Measurements from ENCODE around the gene ZNF529. TPM values are rescaled to one million over a fixed set of nuclear protein-coding genes. Genes with fewer than 3 reads are reported as not detected.
"Not testable (repeated sequence)": the region's sequence is repeated elsewhere in the genome, so short reads cannot be mapped to it uniquely, and the experiment has no call there.

Gene ZNF529
- total RNA-seq (2014; rRNA removed; shearing (Covaris generic); ENCODE audit: low replicate concordance), result 6.7 and 8.5 TPM in 2 replicates

GRCh38 chr19:36573020-36573894 is at the start of gene ZNF529:
Gene ZNF529 (minus strand): TSS chr19:36573292. CDS start chr19:36572346, 946 bp downstream.
- peak; percentile 93 for DNase-seq (ENCODE audit: low read depth)
- in situ Hi-C loops (cut with HindIII; ENCODE audit: low pct_unique_long_range_greater_than_20kb, low sequenced_read_pairs), result no loop called here

- in situ Hi-C loops (cut with HindIII; ENCODE audit: low pct_unique_long_range_greater_than_20kb, low sequenced_read_pairs), result no loop called here
- no peak for DNase-seq (ENCODE audit: low read depth)
Measured at GRCh38 chr19:36605877-36606478, 32.9 kb upstream of the ZNF529 start.

DNA sequence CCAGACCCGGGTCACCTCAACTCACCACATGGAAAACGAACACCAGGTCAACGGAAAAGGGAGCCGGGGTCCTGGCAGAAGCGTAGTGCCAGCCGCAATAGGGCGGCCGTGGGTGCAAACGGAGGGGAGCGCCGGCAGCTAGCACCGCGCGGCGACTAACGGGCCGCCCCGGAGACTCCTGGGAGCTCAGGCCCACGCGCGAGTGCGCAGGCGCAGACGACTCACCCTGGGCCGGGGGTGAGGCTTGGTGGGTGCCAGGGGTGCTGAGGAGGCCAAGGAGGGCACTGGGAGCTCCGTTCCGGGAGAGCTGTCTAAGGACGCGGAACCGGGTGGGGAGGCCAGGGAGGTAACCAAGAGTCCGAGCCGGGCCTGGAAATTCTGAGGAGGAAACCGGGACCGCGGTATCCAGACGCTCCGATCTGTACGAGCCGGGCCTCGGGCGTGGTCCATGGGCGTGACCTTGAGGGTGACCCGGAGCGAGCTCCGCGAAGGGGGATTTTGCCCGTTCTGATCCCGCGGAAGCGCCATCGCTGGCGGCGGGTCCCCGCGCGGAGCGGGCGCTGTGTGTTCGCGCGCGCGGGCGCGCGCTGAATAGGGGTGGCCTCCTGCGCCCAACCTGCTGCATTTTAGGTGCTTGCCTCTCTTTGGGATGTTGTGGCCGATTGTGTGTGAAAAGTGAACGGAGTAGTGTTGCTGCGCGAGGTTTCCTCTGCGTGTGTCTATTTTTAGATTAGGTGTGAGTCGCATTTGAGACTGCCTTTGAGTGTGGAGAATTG is 32.2 kb upstream of the ZNF529 start, which contains the start of gene ZNF382:
ZNF382 (plus strand) TSS at position 213 of the 776 bp plus-strand sequence. CDS start 4,602 bp downstream, outside the sequence.
- in situ Hi-C loops (cut with HindIII; ENCODE audit: low pct_unique_long_range_greater_than_20kb, low sequenced_read_pairs), result no loop called here
- peak; percentile 62 for DNase-seq (ENCODE audit: low read depth)

DNA sequence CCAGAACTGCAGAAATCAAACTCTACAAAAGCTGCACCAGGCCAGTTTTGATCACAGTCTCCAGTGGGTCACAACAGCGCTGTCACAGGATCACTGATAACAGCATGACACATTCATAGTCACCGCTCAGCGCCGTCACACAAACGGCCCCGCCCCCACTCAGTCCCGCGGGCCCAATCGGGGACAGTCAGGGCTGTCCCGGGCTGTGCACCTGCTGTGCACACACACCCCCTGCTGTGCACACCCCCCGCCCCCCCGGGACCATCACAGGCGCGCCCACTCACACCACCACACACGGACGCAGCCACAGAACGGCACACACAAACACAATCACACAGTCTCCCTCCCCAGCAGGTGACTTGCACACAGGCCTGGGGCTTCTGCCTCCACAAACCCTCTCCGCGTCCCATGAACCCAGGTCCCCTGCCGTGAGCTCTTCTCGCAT is 31.6 kb upstream of the ZNF529 start:
- DNase-seq (ENCODE audit: low read depth), result peak; percentile 59
- in situ Hi-C loops (cut with HindIII; ENCODE audit: low pct_unique_long_range_greater_than_20kb, low sequenced_read_pairs), result no loop called here

GRCh38 chr19:36602681-36603080 is 29.6 kb upstream of the ZNF529 start:
- in situ Hi-C loops (cut with HindIII; ENCODE audit: low pct_unique_long_range_greater_than_20kb, low sequenced_read_pairs); DNase-seq (ENCODE audit: low read depth): not testable (repeated sequence)

GRCh38 chr19:36579255-36579654 is 6.2 kb upstream of the ZNF529 start:
- DNase-seq (ENCODE audit: low read depth), result no peak
- in situ Hi-C loops (cut with HindIII; ENCODE audit: low pct_unique_long_range_greater_than_20kb, low sequenced_read_pairs), result no loop called here

DNA sequence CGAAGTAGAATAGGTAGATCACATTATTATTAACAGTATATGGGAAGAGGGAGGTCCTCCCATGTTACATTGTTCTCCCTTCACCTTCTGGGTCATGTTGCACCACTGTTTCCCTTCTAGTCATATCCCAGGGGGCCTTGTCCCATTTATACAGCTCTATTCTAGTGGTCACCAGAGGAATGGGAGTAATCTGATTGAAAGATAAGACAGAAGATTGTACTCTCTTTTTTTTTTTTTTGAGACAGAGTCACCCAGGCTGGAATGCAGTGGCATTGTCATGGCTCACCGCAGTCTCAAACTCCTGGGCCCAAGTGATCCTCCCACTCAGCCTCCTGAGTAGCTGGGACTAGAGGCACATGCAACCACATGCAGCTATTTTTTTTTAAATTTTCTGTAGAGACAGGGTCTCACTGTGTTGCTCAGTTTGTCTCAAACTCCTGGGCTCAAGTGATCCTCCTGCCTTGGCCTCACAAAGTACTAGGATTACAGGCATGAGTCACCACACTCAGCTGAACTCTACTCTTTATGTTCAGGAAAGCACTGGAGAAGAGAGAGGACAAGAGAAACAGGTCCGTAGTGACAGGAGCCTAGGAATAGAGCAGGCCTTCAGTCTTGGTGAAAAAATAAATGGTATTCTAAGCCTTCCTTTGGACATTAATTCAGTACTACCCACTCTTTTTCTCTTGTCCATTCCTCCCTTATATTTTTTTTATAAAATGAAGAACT is 4.3 kb upstream of the ZNF529 start:
- no peak for DNase-seq (ENCODE audit: low read depth)
- in situ Hi-C loops (cut with HindIII; ENCODE audit: low pct_unique_long_range_greater_than_20kb, low sequenced_read_pairs), result no loop called here

DNA sequence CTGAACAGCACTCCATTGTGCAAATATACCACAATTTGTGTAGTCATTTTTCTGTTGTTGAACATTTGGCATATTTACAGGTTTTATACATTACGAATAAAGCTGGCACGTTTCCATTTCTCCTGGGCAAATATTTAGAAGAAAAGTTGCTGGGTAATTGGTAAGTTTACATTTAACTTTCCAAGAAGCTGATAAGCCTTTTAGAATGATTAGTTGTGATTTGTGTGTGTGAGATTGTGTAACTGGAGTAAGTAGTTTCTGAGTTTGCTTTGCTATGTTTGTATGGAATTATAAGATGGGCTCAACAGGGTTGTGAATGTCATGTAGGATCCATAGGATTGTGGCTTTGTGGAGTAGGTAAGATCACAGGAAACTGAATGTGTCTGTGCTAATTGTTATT is 1.6 kb upstream of the ZNF529 start:
- no peak for DNase-seq (ENCODE audit: low read depth)
- in situ Hi-C loops (cut with HindIII; ENCODE audit: low pct_unique_long_range_greater_than_20kb, low sequenced_read_pairs), result no loop called here

DNA sequence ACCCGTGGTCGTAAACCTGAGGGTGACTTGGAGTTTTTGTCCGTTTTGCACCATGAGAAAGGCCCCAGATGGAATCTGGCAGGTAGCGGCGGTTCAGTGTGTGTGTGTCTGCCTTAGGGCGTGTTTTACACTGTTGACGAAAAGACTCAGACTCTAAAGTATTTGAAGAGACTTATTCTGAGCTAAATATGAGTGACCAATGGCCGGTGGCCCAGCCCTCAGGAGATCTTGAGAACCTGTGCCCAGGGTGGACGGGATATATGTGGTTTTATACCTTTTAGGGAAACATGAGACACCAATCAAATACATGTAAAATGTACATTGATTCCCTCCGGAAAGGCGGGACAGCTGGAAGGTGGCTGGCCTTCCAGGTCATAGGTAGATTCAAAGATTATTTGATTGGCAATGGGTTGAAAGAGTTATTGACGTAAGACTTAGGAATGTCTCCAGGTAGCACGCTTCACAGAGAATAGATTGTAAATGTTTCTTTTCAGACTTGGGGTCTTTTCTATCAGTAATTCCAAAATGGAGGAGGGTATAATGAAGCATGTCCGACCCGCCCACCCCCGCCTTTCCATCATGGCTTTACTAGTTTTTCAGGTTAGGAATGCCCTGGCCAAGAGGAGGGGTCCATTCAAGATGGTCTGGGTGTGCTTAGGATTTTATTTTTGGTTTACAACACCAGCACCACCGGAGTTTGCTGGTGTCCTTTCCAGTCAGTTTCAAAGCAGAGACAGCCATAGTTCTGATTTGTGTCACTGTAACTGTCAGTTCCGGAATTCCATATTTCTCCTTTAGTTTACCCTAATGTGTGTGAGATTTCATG is 1.0 kb upstream of the ZNF529 start:
- DNase-seq (ENCODE audit: low read depth), result peak; percentile 50
- in situ Hi-C loops (cut with HindIII; ENCODE audit: low pct_unique_long_range_greater_than_20kb, low sequenced_read_pairs), result no loop called here

GRCh38 chr19:36572593-36573019 is 486 bp downstream of the ZNF529 start:
- in situ Hi-C loops (cut with HindIII; ENCODE audit: low pct_unique_long_range_greater_than_20kb, low sequenced_read_pairs), result no loop called here
- no peak for DNase-seq (ENCODE audit: low read depth)

GRCh38 chr19:36564391-36564790 is 8.7 kb downstream of the ZNF529 start:
- no peak for DNase-seq (ENCODE audit: low read depth)
- in situ Hi-C loops (cut with HindIII; ENCODE audit: low pct_unique_long_range_greater_than_20kb, low sequenced_read_pairs), result no loop called here

DNA sequence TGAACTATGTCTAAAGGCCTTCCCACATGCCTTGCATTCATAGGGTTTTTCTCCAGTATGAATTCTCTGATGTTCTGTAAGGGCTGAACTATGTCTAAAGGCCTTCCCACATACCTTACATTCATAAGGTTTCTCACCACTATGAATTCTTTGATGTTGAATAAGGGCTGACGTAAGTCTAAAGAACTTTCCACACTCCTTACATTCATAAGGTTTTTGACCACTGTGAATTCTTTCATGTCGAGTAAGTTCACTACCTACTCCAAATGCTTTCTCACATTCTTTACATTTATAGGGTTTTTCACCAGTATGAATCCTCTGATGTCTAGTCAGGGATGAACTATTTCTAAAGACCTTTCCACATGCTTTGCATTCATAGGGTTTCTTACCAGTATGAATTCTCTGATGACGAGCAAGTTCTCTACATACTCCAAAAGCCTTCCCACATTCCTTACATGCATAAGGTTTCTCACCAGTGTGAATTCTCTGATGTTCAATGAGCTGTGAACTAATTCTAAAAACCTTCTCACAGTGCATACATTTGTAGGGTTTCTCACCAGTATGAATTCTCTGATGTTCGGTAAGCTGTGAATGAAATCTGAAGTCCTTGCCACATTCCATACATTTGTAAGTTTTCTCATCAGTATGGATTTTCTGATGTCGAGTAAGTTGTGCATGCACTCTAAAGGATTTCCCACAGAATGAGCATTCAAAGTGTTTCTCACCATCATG is 25.9 kb downstream of the ZNF529 start:
- in situ Hi-C loops (cut with HindIII; ENCODE audit: low pct_unique_long_range_greater_than_20kb, low sequenced_read_pairs), result no loop called here
- peak; percentile 43 for DNase-seq (ENCODE audit: low read depth)

DNA sequence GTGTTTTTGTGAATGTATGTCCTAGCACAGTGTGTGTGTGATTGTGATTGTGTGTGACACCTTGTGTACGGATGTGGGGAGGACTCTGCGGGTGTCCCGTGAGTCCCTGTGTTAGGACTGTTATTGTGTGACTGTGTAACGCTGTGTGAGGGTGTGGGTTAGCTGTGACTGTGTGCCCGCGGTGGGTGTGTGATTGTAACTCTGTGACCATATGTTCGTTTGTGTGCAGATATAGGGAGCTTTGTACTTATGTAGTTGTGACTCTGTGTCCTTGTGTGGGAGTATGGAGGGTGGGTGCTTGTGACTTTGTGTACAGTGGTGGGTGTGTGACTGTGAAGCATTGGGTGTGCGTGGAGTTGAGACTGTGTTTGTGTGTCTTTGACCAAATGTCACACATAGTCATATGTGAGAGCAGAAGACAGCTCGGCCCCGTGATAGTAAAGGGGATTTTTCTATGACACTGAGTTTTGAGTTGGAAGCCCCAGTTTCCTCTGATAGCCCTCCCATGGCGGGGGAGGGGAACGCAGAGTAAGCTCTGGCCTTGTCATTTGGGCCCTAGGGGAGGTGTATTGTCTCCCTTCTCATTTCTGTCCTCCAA is 44.1 kb downstream of the ZNF529 start:
- no peak for DNase-seq (ENCODE audit: low read depth)
- in situ Hi-C loops (cut with HindIII; ENCODE audit: low pct_unique_long_range_greater_than_20kb, low sequenced_read_pairs), result no loop called here

- peak; percentile 98 for DNase-seq (ENCODE audit: low read depth)
- in situ Hi-C loops (cut with HindIII; ENCODE audit: low pct_unique_long_range_greater_than_20kb, low sequenced_read_pairs), result no loop called here
Measured at GRCh38 chr19:36528194-36528920, 44.7 kb downstream of the ZNF529 start, which contains the start of gene ZNF260. Gene ZNF260 (minus strand): TSS chr19:36528271. CDS start chr19:36515238, 13,033 bp downstream.

DNA sequence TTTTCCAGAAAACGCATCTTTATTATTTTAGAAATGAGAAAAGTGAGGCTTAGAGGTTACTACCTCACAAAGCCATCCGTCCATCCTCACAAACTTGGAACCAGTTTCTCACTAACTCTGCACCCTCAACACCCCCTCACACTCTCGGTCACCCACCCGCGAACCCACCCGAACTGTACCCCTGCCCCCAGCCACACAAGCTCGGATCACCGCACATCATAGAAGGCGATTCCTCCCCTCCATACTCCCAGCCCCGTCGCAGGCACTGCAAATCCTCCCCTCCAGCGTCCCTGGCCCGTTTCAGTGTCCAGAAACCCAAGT is 45.3 kb downstream of the ZNF529 start:
- in situ Hi-C loops (cut with HindIII; ENCODE audit: low pct_unique_long_range_greater_than_20kb, low sequenced_read_pairs), result no loop called here

GRCh38 chr19:36527341-36527740 is 45.8 kb downstream of the ZNF529 start:
- DNase-seq (ENCODE audit: low read depth), result no peak
- in situ Hi-C loops (cut with HindIII; ENCODE audit: low pct_unique_long_range_greater_than_20kb, low sequenced_read_pairs), result no loop called here

More for the DNA sequence above, 45.3 kb downstream of the ZNF529 start:
- no peak for DNase-seq (ENCODE audit: low read depth)

Measured in Caki2 (cell line).